Muscle of back (tissue), 11 donors: ENCODE data around the gene JAG2. TPM values are rescaled to one million over a fixed set of nuclear protein-coding genes. Genes with fewer than 3 reads are reported as not detected.
A peak's percentile ranks its signal among the peaks of the same experiment; 100 is the strongest.

ENCODE experiments used
- DNase-seq, 3 donors: peaks; one replicate each; pipeline versions ENCODE4 v3.0.0 to v3.0.0-alpha.2; 2013
- polyA plus RNA-seq, 10 donors: library from polyadenylated mRNA; unstranded; fragments of 120-200 nt; gene quantifications; one replicate each; pipeline ENCODE4 v1.2.1, GENCODE V29; 2013; ENCODE audit not compliant: insufficient read length in 10 of 10

JAG2 gene
- polyA plus RNA-seq, 10 donors, result 21.8 to 51.2 (median 35.0) TPM

DNA sequence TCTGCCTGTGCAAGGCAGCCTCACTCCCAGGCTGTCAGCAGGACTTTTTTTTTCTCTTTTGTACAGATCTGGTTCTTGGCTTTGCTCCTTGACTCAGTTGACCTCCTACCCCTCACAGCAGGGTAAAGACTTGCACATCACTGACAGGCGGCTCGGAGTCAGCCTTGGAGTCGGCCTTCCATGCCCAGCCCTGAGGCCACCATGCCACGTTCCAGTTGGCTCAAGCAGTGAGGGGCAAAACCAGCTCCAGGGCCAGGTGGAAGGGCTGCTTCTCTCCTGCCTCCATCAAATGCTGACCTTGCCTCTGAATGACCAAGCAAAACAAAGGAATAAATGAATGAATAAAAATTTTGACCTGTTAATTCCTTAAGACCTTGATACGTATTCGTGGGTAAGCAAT is 27.6 kb downstream of the JAG2 start:
- no peak for DNase-seq

- no peak for DNase-seq
Measured at GRCh38 chr14:105140581-105140980, 28.0 kb downstream of the JAG2 start.

DNA sequence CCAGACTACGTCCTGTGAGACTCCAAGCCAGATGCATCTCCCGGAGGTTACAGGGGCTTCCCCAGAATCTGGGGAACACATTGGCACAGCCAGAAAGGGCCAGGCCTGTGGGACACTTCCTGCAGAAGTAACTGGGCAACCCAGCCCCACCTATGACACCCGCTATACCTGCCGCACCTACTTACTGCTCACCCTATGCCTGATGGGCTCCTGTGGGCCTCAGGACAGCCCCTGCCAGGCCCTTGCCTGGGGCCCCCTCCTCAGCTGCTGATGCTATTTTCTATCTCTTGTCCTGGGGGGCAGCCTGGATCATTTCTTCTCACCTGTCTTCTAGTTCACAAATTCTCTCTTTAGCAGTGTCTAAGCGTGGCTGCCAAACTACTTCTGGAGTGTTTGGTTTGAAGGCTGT is 28.7 kb downstream of the JAG2 start:
- DNase-seq, result no peak

- DNase-seq, result no peak
Measured at GRCh38 chr14:105139212-105139825, 29.3 kb downstream of the JAG2 start.

DNA sequence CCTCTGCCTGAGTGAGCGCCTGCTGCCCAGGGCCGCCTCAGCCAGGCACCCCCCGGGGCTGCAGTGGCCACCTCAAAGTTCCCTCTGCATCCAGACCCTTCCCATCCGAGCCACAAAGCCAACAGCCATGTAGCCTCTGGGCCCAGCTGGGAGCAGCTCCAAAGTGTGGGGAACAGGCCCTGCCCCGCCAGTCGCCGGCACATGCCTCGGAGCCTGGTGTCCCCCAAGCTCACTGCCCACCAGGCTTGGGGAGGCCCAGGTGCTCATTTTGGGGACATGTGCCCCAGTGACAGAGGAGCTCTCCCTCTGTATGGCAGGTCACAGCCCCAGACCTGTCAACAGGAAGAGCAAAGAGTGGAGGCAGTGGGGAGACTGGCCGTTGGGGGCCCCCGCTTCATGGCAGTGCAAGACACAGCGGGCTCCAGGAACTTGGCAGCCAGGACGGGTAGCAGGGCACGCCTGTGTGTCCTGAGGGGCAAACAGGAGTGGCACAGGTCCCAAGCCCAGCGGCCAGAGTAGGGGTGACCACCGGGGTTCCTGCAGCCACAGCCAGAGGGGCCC is 29.9 kb downstream of the JAG2 start:
- no peak for DNase-seq

GRCh38 chr14:105138021-105138541 is 30.5 kb downstream of the JAG2 start:
- no peak for DNase-seq

- no peak for DNase-seq
Measured at GRCh38 chr14:105137481-105138020, 31.0 kb downstream of the JAG2 start.

GRCh38 chr14:105136401-105137322 is 31.9 kb downstream of the JAG2 start:
- DNase-seq, result no peak

DNA sequence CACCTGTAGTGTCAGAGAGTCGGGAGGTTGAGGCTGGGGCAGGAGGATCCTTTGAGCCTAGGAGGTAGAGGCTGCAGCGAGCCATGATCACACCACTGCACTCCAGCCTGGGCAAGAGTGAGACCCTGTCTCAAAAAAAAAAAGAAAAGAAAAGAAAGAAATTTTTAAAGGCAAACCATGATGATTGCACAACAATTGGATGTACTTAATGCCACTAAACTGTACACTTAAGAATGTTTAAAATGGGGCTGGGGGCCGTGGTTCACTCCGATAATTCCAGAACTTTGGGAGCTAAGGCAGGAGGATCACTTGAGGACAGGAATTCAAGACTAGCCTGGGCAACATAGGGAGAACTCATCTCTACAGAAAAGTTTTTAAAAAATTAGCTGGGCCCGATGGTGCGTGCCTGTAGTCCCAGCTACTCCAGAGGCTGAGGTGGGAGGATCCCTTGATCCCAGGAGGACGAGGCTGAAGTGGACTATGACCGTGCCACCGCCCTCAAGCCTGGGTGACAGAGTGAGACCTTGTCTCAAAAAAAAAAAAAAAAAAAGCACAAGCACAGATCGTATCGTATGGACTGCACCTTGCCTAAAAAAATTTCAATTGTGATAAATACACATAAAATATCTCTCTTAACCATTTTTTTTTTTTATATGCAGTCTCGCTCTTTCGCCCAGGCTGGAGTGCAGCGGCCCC is 32.7 kb downstream of the JAG2 start:
- DNase-seq, result no peak

- DNase-seq, result no peak
Measured at GRCh38 chr14:105132921-105133654, 35.5 kb downstream of the JAG2 start.

- DNase-seq, result no peak
Measured at GRCh38 chr14:105131241-105131640, 37.3 kb downstream of the JAG2 start.

GRCh38 chr14:105128059-105128458 is 40.5 kb downstream of the JAG2 start:
- no peak for DNase-seq

DNA sequence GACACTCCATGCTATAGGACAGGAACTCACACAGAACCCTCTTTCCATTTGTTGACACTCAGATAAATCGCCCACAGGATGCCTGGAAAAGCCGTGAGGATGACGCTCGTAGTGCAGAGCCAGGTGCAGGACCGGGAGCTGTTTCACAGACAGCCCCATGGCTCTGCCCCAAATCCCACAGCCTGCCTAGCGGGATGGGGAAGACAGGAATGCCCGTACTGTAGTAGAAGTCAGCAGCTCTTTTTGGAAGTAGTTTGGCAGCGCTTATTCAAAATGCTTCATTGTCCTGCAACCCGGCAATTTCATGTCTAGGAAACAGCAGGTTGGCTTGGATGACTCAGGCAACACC is 41.6 kb downstream of the JAG2 start:
- DNase-seq, result peak in 2 of 3 donors; percentile 10 to 22

DNA sequence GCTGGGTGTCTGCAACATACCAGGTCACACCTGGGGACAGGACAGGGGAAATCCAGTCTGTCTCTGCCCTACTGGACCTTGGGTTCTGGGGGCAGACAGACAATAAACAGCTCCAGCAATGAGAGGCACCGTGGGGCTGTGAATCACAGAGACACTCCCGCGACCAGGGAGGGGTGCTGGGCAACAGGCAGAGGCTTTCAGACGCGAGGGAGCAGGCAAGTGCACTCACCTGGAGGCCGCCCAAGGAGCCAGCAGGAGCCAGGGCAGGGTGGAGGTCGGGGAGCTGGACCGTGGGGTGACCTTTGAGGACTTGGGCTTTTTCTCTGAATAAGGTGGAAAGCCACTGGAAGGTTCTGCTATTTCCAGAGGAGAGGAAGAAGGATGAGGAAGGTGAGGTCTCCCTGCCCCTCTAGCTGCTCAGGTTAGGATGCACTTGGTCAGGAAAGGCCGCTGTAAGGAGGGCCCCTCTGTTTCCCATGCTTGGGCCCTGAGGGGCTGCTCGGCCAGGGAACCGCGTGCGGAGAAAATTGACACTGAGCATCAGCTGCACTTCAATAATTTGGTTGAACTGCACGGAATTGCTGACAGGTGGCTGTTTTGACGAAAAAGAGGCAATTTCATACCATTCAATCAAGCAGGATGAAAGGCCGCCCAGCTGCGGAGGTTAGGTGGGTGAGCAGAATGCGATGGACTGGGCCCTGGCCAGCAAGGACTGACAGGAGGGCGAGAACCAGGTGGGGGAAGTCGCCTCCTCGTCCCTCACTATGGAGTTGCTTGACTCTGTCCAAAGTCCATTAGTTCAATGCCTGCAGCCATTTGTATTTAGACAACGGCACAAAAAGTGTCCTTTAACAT is 42.2 kb downstream of the JAG2 start:
- no peak for DNase-seq

- DNase-seq, result no peak
Measured at GRCh38 chr14:105124823-105125222, 43.8 kb downstream of the JAG2 start.

DNA sequence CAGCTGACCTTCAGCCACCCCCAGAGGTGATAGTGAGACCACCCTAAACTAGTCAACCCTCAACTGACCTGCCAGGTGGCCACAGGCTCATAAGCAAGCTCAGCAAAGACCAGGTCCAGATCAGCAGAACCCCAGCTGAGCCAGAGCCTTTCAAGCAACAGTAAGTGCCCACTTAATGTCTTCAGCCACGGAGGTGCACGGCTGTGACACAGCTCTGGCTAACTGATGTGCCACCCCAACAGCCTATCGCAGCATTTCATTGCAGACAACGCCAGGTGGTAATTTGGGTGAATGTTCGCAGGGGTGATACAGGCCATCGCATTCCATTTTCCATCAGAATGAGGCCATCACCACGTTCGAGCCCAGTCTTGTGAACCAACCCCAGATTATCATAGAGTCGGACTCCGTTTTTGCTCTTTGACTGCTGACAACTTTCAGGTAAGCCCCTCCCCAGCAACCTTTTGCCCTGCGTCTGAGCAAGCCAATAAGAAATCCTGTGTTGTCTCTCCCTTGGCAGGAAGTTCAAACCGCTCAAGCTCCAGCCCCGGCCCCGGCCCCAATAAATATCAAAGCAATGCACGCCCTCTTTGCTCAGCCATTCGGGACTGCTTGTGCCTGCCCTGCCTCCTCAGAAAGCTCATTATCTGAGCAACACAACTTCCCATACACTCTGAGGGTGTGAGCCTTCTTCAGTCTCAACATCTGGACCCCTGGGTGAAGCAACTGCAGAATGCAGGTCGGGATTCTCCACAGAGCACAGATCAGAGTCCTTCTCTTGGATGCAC is 44.4 kb downstream of the JAG2 start:
- no peak for DNase-seq

DNA sequence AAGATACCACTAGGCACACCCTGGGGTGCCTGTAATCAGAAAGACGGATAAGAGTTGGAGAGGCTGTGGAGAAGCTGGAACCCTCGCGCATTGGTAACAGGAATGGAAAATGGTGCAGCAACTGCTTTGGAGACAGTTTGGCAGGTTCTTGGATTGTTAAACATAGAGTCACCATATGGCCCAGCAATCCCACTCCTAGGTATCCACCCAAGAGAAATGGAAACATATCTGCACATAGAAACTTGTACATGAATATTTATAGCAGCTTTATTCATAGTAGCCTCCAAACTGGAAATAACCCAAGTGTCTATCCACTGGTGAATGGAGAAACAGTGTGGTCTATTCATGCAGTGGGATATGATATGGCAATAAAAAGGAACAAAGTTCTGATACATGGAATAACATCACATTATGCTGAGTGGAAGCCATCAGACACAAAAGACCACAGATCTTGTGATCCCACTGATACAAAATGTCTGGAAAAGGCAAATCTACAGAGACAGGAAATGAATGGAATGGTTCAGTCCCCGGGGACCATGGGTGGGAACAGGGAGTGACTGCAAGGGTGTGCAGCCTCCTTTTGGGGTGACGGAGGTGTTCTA is 45.4 kb downstream of the JAG2 start:
- DNase-seq, result no peak

GRCh38 chr14:105120056-105120455 is 48.5 kb downstream of the JAG2 start:
- DNase-seq, result no peak
